Endothelial cell of umbilical vein (primary cell): ENCODE data around the gene PPP2R2C. TPM values are rescaled to one million over a fixed set of nuclear protein-coding genes. Genes with fewer than 3 reads are reported as not detected.

Experiments
- BruUV-seq: library from RNA; stranded (reverse); fragments of 400-500 nt; replicated peaks from 2 replicates; lab custom pipeline; 2021; lab: Mats Ljungman, UMichigan
- CTCF ChIA-PET: fragments of 300-600, 350-600 bp; sonication (Branson Sonifier 250); formaldehyde crosslinking; loops from one replicate; lab custom pipeline; 2021; ENCODE audit warnings: antibody characterized with exemption, inconsistent platforms; lab: Charles Lee
- POLR2A ChIA-PET: fragments of 300-600, 350-600 bp; sonication (Branson Sonifier 250); formaldehyde crosslinking; loops from one replicate; lab custom pipeline; 2021; ENCODE audit warnings: antibody characterized with exemption, inconsistent platforms; lab: Charles Lee
- DNase-seq: peaks from one replicate; pipeline ENCODE4 v3.0.0-alpha.2; 2011; ENCODE audit warnings: low read depth, low spot score
- FAIRE-seq: peaks from 2 replicates; lab custom pipeline; 2011; peaks lifted over from hg19 to GRCh38; lab: Jason Lieb, UNC
- H2AFZ ChIP-seq: 2 replicates; pipeline ENCODE4 v1.6.0; 2012; ENCODE audit warnings: low read depth, low read length, control low read depth, inconsistent platforms
- H3K27ac ChIP-seq: 2 replicates; pipeline ENCODE4 v1.5.1; 2011; ENCODE audit warnings: low read depth, mild to moderate bottlenecking, control low read depth, low read length, moderate library complexity; ENCODE audit not compliant: insufficient read depth
- H3K27me3 ChIP-seq, 2 experiments: 2 replicates each; pipeline versions ENCODE4 v1.6.0 to v1.6.1; 2011; ENCODE audit warnings: low read length in 2 of 2, mixed read lengths in 1 of 2; ENCODE audit not compliant: control insufficient read depth in 2 of 2, insufficient read depth in 2 of 2
- H3K36me3 ChIP-seq, 2 experiments: 2 replicates in 1 of 2; 3 replicates in 1 of 2; pipeline ENCODE4 v1.5.1; 2011; ENCODE audit warnings: low read length in 2 of 2, mild to moderate bottlenecking in 1 of 2, moderate library complexity in 1 of 2; ENCODE audit not compliant: control insufficient read depth in 2 of 2, insufficient read depth in 2 of 2; ENCODE audit errors: extremely low read depth in 1 of 2
- H3K4me1 ChIP-seq: 3 replicates; pipeline ENCODE4 v1.5.1; 2011; ENCODE audit warnings: mild to moderate bottlenecking, low read length; ENCODE audit not compliant: control insufficient read depth, insufficient read depth; ENCODE audit errors: extremely low read depth
- H3K4me2 ChIP-seq: 2 replicates; pipeline ENCODE4 v1.6.1; 2011; ENCODE audit warnings: low read length, control low read depth, mixed read lengths; ENCODE audit not compliant: insufficient read depth
- H3K4me3 ChIP-seq, 3 experiments: fragments of 200-600 bp in 1 of 3; sonication (generic), shearing (Covaris generic) in 1 of 3; replicated peaks in 1 of 3; 2 replicates each; pipeline ENCODE4 v1.5.1; 2011 to 2016; ENCODE audit warnings: control low read depth in 3 of 3, low read length in 3 of 3, mild to moderate bottlenecking in 2 of 3, inconsistent platforms in 1 of 3, low read depth in 1 of 3, moderate library complexity in 1 of 3; ENCODE audit not compliant: insufficient read depth in 1 of 3
- H3K79me2 ChIP-seq: 2 replicates; pipeline ENCODE4 v1.6.0; 2012; ENCODE audit warnings: low read length, inconsistent platforms; ENCODE audit not compliant: control insufficient read depth, insufficient read depth
- H3K9ac ChIP-seq: replicated peaks from 2 replicates; pipeline ENCODE3; 2011; ENCODE audit warnings: low read length, control low read depth; ENCODE audit not compliant: insufficient read depth; ENCODE audit errors: extremely low read depth
- H3K9me1 ChIP-seq: replicated peaks from 3 replicates; pipeline ENCODE4 v1.6.0; 2011; ENCODE audit warnings: mild to moderate bottlenecking, low read length; ENCODE audit not compliant: control insufficient read depth, insufficient read depth; ENCODE audit errors: extremely low read depth
- H3K9me3 ChIP-seq: replicated peaks from 2 replicates; pipeline ENCODE4 v1.5.1; 2012; ENCODE audit warnings: low read length, inconsistent platforms; ENCODE audit not compliant: control insufficient read depth, insufficient read depth
- H4K20me1 ChIP-seq: replicated peaks from 2 replicates; pipeline ENCODE3; 2011; ENCODE audit warnings: mild to moderate bottlenecking, low read length; ENCODE audit not compliant: control insufficient read depth, insufficient read depth; ENCODE audit errors: extremely low read depth
- CTCF ChIP-seq, 2 donors: IDR thresholded peaks; 1 replicate in 1 of 2; 2 replicates in 1 of 2; pipeline ENCODE4 v1.5.1; 2011; ENCODE audit warnings: low read length in 2 of 2, mild to moderate bottlenecking in 2 of 2, moderate library complexity in 2 of 2, control low read depth in 1 of 2, inconsistent platforms in 1 of 2, low read depth in 1 of 2; ENCODE audit not compliant: insufficient read depth in 1 of 2; ENCODE audit errors: extremely low read depth in 1 of 2
- EZH2 ChIP-seq: IDR thresholded peaks from 2 replicates; pipeline ENCODE4 v1.6.1; 2012; ENCODE audit warnings: borderline replicate concordance, low read depth, mild to moderate bottlenecking, moderate library complexity, low read length, inconsistent platforms; ENCODE audit not compliant: severe bottlenecking
- FOS ChIP-seq: IDR thresholded peaks from 2 replicates; pipeline ENCODE4 v1.6.1; 2011; ENCODE audit warnings: mild to moderate bottlenecking, low read length, moderate library complexity, borderline replicate concordance; ENCODE audit not compliant: insufficient read depth
- GATA2 ChIP-seq: IDR thresholded peaks from 2 replicates; pipeline ENCODE4 v1.7.0; 2011; ENCODE audit warnings: low read depth, mild to moderate bottlenecking, moderate library complexity, mixed read lengths, low read length; ENCODE audit not compliant: insufficient read length, insufficient read depth
- JUN ChIP-seq: IDR thresholded peaks from 2 replicates; pipeline ENCODE4 v1.6.1; 2011; ENCODE audit warnings: borderline replicate concordance, low read depth; ENCODE audit not compliant: insufficient read length, insufficient read depth
- MAX ChIP-seq: IDR thresholded peaks from 2 replicates; pipeline ENCODE4 v1.6.1; 2011; ENCODE audit not compliant: insufficient read depth, insufficient read length
- MYC ChIP-seq: IDR thresholded peaks from one replicate; pipeline ENCODE4 v1.6.1; 2011; ENCODE audit warnings: mild to moderate bottlenecking, low read depth, low read length
- POLR2A ChIP-seq: IDR thresholded peaks from 2 replicates; pipeline ENCODE4 v1.6.1; 2012; ENCODE audit warnings: low read depth, mild to moderate bottlenecking, control low read depth, low read length
- POLR2AphosphoS5 ChIP-seq: IDR thresholded peaks from 2 replicates; pipeline ENCODE4 v1.6.1; 2012; ENCODE audit warnings: low read depth, mild to moderate bottlenecking, control low read depth, low read length, moderate library complexity; ENCODE audit not compliant: insufficient read depth
- dilution Hi-C: fragments of 300-500 bp; cut with MboI; formaldehyde crosslinking; loops from one replicate; pipeline ENCODE4 v1.15.0; 2019; ENCODE audit warnings: low sequenced_read_pairs; ENCODE audit not compliant: extremely low pct_ligation_motif_present
- intact Hi-C: fragments of 100-400 bp; cut with micrococcal nuclease; formaldehyde crosslinking; loops from one replicate; pipeline ENCODE4 v1.10.0; 2022
- polyA plus RNA-seq, 4 experiments: library from polyadenylated mRNA; depleted of rRNA in 3 of 4; stranded (reverse) in 3 of 4; unstranded in 1 of 4; fragments of >200 nt; gene quantifications; 2 replicates each; pipeline versions ENCODE4 v1.2.1 to v1.2.3, GENCODE V29; 2011 to 2012; ENCODE audit warnings: missing spikeins in 1 of 4
- total RNA-seq: library from RNA; stranded (reverse); gene quantifications from 2 replicates; pipeline ENCODE4 v1.2.3, GENCODE V29; 2021

PPP2R2C gene
- total and polyA plus RNA-seq, 2 donors (not counting 3 experiments of a cell fraction or from before 2014, with no cell fraction given), result 0.03 to 0.09 TPM

GRCh38 chr4:6385288-6385687, 87.1 kb downstream of the PPP2R2C start:
- ChIA-PET POLR2A (no interaction called here), CTCF (interaction anchor here (1.0 kb wide), 1 partner anchor 53 kb away, joined by 5 read pairs; no protein-coding TSS in a partner anchor)
- FAIRE-seq (no peak), DNase-seq (no peak)
- no peaks in the 10 kb centered on the region for H3K27me3 ChIP-seq
- no peaks in the 10 kb centered on the region for H3K9me1 ChIP-seq
- TF ChIP-seq MAX (no peak), POLR2AphosphoS5 (no peak), JUN (no peak), GATA2 (no peak), FOS (no peak), MYC (no peak), POLR2A (no peak), EZH2 (no peak), CTCF (IDR thresholded peaks at IDR 0.05; ENCODE audit: extremely low read depth in 1 of 2, insufficient read depth in 1 of 2, low read depth in 1 of 2, low read length in 2 of 2) (no peak)
- no peak overlapping the region for H3K4me2 ChIP-seq
- no peaks in the 10 kb centered on the region for H3K9me3 ChIP-seq
- H3K79me2 ChIP-seq, result no peaks in the 10 kb centered on the region
- no TSS peak for BruUV-seq
- H2AFZ ChIP-seq, result no peak overlapping the region
- no peak overlapping the region for H3K9ac ChIP-seq
- no peak overlapping the region for H3K4me3 ChIP-seq
- dilution Hi-C loops (no loop called here), intact Hi-C loops (no loop called here)
- no peaks in the 10 kb centered on the region for H3K36me3 ChIP-seq
- H3K4me1 ChIP-seq, result no peaks in the 10 kb centered on the region
- no peak overlapping the region for H3K27ac ChIP-seq
- H4K20me1 ChIP-seq, result no peaks in the 10 kb centered on the region
